Measurements from ENCODE around the gene SLC29A4.
"Not testable (repeated sequence)": the region's sequence is repeated elsewhere in the genome, so short reads cannot be mapped to it uniquely, and the experiment has no call there.

The SLC29A4 gene

GRCh38 chr7:5314864-5315263, 32.1 kb downstream of the SLC29A4 start:
- no peak for DNase-seq (ENCODE audit: low read depth, low spot score)
- no peak overlapping the region for H3K4me3 ChIP-seq (ENCODE audit: low read depth, low read length)
- CTCF ChIA-PET, result no interaction called here
- POLR2A ChIA-PET, result no interaction called here
- TF ChIP-seq, protein P1, sequence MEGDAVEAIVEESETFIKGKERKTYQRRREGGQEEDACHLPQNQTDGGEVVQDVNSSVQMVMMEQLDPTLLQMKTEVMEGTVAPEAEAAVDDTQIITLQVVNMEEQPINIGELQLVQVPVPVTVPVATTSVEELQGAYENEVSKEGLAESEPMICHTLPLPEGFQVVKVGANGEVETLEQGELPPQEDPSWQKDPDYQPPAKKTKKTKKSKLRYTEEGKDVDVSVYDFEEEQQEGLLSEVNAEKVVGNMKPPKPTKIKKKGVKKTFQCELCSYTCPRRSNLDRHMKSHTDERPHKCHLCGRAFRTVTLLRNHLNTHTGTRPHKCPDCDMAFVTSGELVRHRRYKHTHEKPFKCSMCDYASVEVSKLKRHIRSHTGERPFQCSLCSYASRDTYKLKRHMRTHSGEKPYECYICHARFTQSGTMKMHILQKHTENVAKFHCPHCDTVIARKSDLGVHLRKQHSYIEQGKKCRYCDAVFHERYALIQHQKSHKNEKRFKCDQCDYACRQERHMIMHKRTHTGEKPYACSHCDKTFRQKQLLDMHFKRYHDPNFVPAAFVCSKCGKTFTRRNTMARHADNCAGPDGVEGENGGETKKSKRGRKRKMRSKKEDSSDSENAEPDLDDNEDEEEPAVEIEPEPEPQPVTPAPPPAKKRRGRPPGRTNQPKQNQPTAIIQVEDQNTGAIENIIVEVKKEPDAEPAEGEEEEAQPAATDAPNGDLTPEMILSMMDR (IDR thresholded peaks at IDR 0.05; ENCODE audit: insufficient read depth, low read length, missing control alignments), result no peak

DNA sequence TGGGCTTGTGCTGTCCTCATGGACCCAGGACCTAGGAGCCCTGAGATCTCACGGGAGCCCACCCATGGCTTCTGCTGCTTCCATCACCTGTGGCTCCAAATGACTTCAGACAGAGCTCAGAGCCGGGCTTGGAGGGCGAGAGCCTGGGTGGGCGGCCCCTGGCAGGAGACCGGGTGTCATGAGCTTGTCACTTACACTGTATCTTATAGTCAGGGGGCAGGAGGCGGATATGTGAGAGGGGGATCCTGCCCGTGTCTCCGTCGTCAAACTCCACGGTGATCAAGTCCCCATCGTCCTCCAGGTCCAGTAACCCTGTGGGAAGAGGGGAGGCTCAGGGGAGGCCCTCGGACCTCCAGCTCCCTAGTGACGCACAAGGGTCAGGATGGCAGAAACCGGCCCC, 33.0 kb downstream of the SLC29A4 start:
- ChIA-PET POLR2A (no interaction called here), CTCF (no interaction called here)
- no peak for DNase-seq (ENCODE audit: low read depth, low spot score)
- TF ChIP-seq, protein P1 (IDR thresholded peaks at IDR 0.05; ENCODE audit: insufficient read depth, low read length, missing control alignments), result no peak
- no peak overlapping the region for H3K4me3 ChIP-seq (ENCODE audit: low read depth, low read length)

GRCh38 chr7:5318613-5319012, 35.9 kb downstream of the SLC29A4 start:
- H3K4me3 ChIP-seq (ENCODE audit: low read depth, low read length); POLR2A ChIA-PET; DNase-seq (ENCODE audit: low read depth, low spot score): not testable (repeated sequence)
- CTCF ChIA-PET, result interaction anchor here (1.1 kb wide), 1 partner anchor 12 kb away, joined by 3 read pairs; no protein-coding TSS in a partner anchor

- H3K4me3 ChIP-seq (ENCODE audit: low read depth, low read length), result no peak overlapping the region
- TF ChIP-seq, protein P1 (IDR thresholded peaks at IDR 0.05; ENCODE audit: insufficient read depth, low read length, missing control alignments), result no peak
- CTCF ChIA-PET, result no interaction called here
- POLR2A ChIA-PET, result no interaction called here
- no peak for DNase-seq (ENCODE audit: low read depth, low spot score)
Measured at GRCh38 chr7:5320391-5320790, 37.6 kb downstream of the SLC29A4 start.

DNA sequence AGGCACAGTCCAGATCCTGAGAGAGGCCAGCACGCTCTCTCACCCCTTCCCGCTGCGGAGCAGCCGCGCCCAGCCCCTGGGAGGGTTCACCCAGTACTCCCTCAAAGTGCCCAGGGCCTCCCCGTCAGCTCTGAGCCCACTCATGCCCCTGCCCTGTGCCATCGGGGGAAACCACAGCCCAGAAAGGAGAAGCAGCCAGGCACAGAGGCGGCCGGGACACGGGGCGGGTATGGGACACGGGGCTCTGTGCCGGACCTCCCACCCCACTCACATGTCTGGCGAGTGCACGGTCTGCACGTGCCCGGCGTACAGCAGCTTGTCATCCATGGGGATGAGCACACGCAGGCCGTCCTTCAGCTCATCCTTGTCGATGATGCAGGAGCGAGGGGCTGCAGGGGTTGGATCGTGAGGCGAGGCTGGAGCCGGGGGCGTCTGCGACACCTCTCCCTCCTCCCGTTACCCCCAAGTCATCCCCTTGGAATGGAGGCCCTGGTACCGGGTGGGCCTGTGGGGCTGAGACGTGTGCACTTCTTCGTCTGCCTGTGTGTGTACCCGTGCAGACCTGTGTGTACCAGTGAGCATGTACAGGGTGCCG, 38.2 kb downstream of the SLC29A4 start:
- TF ChIP-seq, protein P1 (IDR thresholded peaks at IDR 0.05; ENCODE audit: insufficient read depth, low read length, missing control alignments), result no peak
- ChIA-PET CTCF (no interaction called here), POLR2A (no interaction called here)

DNA sequence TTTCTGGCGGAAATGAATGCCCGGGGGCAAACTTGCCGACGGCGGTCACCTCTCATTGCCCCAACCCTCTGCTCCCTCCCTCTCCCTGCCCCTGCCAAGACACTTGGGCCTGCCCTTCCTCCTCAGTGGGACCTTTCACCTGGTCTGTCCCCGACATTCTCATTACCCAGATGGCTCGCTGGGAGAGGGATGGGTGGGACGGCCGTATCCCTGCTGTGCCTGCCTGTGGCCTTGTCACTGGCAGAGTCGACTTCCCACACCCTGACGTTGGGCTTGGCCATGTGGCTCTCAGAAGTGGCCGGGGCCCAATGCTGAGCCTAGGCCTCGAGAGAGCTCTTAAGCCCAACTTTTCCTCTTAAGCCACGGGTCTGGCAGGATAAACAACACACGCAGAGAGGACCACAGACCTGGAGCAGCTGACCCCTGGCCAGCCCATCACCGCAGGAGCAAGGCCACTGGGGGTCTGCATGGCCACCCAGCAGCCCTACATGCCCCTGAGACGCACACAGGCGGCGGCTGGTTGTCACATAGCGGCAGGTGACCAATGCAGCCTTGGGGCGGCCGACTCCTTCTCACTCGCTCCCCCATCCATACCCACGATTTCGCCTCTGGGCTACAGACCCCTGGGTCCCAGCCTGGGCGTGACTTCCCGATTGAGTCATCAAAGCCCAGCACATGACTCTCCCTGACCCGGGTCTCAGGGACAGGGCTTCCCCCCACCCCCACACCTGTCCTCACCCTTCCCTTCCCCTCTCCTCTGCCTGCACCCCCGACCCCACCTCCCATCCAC, 40.1 kb downstream of the SLC29A4 start:
- ChIA-PET POLR2A (no interaction called here), CTCF (no interaction called here)
- TF ChIP-seq, protein P1 (IDR thresholded peaks at IDR 0.05; ENCODE audit: insufficient read depth, low read length, missing control alignments), result no peak
- H3K4me3 ChIP-seq (ENCODE audit: low read depth, low read length), result no peak overlapping the region
- DNase-seq (ENCODE audit: low read depth, low spot score), result no peak

More for the DNA sequence above, 38.2 kb downstream of the SLC29A4 start:
- DNase-seq (ENCODE audit: low read depth, low spot score), result no peak
- H3K4me3 ChIP-seq (ENCODE audit: low read depth, low read length), result no peak overlapping the region

- DNase-seq (ENCODE audit: low read depth, low spot score); POLR2A ChIA-PET; H3K4me3 ChIP-seq (ENCODE audit: low read depth, low read length): not testable (repeated sequence)
- CTCF ChIA-PET, result interaction anchor here (0.9 kb wide), 1 partner anchor 350 kb away, joined by 3 read pairs; no protein-coding TSS in a partner anchor
Measured at GRCh38 chr7:5323800-5324781, 41.3 kb downstream of the SLC29A4 start.
